Muscle layer of colon (tissue), 2 donors: ENCODE measurements around the gene CRKL.
"Not testable (repeated sequence)": the region's sequence is repeated elsewhere in the genome, so short reads cannot be mapped to it uniquely, and the experiment has no call there.

Source experiments
- H3K27ac ChIP-seq: one replicate; pipeline ENCODE4 v1.7.0; 2013; ENCODE audit warnings: low read depth, mild to moderate bottlenecking, low read length, moderate library complexity
- H3K27me3 ChIP-seq, 2 donors: one replicate each; pipeline ENCODE4 v1.7.0; 2013; ENCODE audit warnings: low read length in 2 of 2, mild to moderate bottlenecking in 2 of 2; ENCODE audit not compliant: insufficient read depth in 2 of 2, control insufficient read depth in 1 of 2
- H3K36me3 ChIP-seq: one replicate; pipeline ENCODE4 v1.7.0; 2013; ENCODE audit warnings: mild to moderate bottlenecking, low read length; ENCODE audit not compliant: insufficient read depth
- H3K4me1 ChIP-seq: one replicate; pipeline ENCODE4 v1.7.0; 2013; ENCODE audit warnings: mild to moderate bottlenecking, low read length; ENCODE audit not compliant: insufficient read depth
- H3K4me3 ChIP-seq, 2 donors: one replicate each; pipeline ENCODE4 v1.7.0; 2013; ENCODE audit warnings: low read length in 2 of 2, low read depth in 1 of 2, mild to moderate bottlenecking in 1 of 2, moderate library complexity in 1 of 2
- H3K9ac ChIP-seq: one replicate; pipeline ENCODE4 v1.7.0; 2013; ENCODE audit warnings: low read length
- H3K9me3 ChIP-seq: one replicate; pipeline ENCODE4 v1.7.0; 2013; ENCODE audit warnings: mild to moderate bottlenecking, low read length
- donor health status: abdominal sarcoma.
- donor health status: Adenocarcinoma of cecum.

The CRKL gene

GRCh38 chr22:20904008-20904979, 12.9 kb upstream of the CRKL start:
- Histone ChIP-seq H3K9ac (no peak overlapping the region), H3K9me3 (no peaks in the 10 kb centered on the region), H3K27me3 (no peaks in the 10 kb centered on the region), H3K36me3 (no peaks in the 10 kb centered on the region), H3K4me1 (no peaks in the 10 kb centered on the region), H3K27ac (no peak overlapping the region), H3K4me3 (no peak overlapping the region)

- no peaks in the 10 kb centered on the region for H3K4me1 ChIP-seq
- no peaks in the 10 kb centered on the region for H3K36me3 ChIP-seq
- no peak overlapping the region for H3K9ac ChIP-seq
- no peaks in the 10 kb centered on the region for H3K27me3 ChIP-seq
- no peaks in the 10 kb centered on the region for H3K9me3 ChIP-seq
- no peak overlapping the region for H3K27ac ChIP-seq
- H3K4me3 ChIP-seq = no peak overlapping the region
These were observed 12.2 kb upstream of the CRKL start for GRCh38 chr22:20904980-20905355.

GRCh38 chr22:20905415-20906386, 11.5 kb upstream of the CRKL start:
- no peaks in the 10 kb centered on the region for H3K9me3 ChIP-seq
- H3K27me3 ChIP-seq = no peaks in the 10 kb centered on the region
- no peak overlapping the region for H3K4me3 ChIP-seq
- H3K36me3 ChIP-seq = no peaks in the 10 kb centered on the region
- H3K4me1 ChIP-seq = no peaks in the 10 kb centered on the region
- H3K27ac ChIP-seq = no peak overlapping the region
- no peak overlapping the region for H3K9ac ChIP-seq

GRCh38 chr22:20906387-20906767, 10.8 kb upstream of the CRKL start:
- H3K27me3 ChIP-seq = no peaks in the 10 kb centered on the region
- no peak overlapping the region for H3K27ac ChIP-seq
- H3K4me1 ChIP-seq = no peaks in the 10 kb centered on the region
- H3K36me3 ChIP-seq = no peaks in the 10 kb centered on the region
- no peaks in the 10 kb centered on the region for H3K9me3 ChIP-seq
- no peak overlapping the region for H3K4me3 ChIP-seq
- no peak overlapping the region for H3K9ac ChIP-seq

GRCh38 chr22:20908717-20909116, 8.5 kb upstream of the CRKL start:
- not testable (repeated sequence) for H3K9me3 ChIP-seq, H3K4me1 ChIP-seq, H3K27ac ChIP-seq, H3K36me3 ChIP-seq, H3K9ac ChIP-seq, H3K4me3 ChIP-seq, H3K27me3 ChIP-seq

GRCh38 chr22:20909543-20910303, 7.5 kb upstream of the CRKL start:
- Histone ChIP-seq H3K4me3 (no peak overlapping the region), H3K9me3 (no peaks in the 10 kb centered on the region), H3K36me3 (no peaks in the 10 kb centered on the region), H3K27ac (no peak overlapping the region), H3K9ac (no peak overlapping the region), H3K27me3 (no peaks in the 10 kb centered on the region), H3K4me1 (no peaks in the 10 kb centered on the region)

GRCh38 chr22:20912494-20912893, 4.7 kb upstream of the CRKL start:
- no peak overlapping the region for H3K9ac ChIP-seq
- H3K9me3 ChIP-seq = no peaks in the 10 kb centered on the region
- H3K4me1 ChIP-seq = no peaks in the 10 kb centered on the region
- no peak overlapping the region for H3K4me3 ChIP-seq
- no peaks in the 10 kb centered on the region for H3K36me3 ChIP-seq
- no peak overlapping the region for H3K27ac ChIP-seq
- H3K27me3 ChIP-seq = no peaks in the 10 kb centered on the region

- Histone ChIP-seq H3K36me3 (no peaks in the 10 kb centered on the region), H3K4me3 (peak overlapping the region; percentile 77 to 97), H3K4me1 (peaks cover 14% of the 10 kb centered on the region), H3K27me3 (no peaks in the 10 kb centered on the region), H3K27ac (peak overlapping the region; percentile 63), H3K9me3 (no peaks in the 10 kb centered on the region), H3K9ac (peak overlapping the region; percentile 83)
These were observed 1.5 kb downstream of the CRKL start for GRCh38 chr22:20918663-20919218.

GRCh38 chr22:20919718-20920117, 2.5 kb downstream of the CRKL start:
- Histone ChIP-seq H3K9ac (no peak overlapping the region), H3K4me3 (peak overlapping the region; percentile 41 to 52), H3K36me3 (no peaks in the 10 kb centered on the region), H3K9me3 (no peaks in the 10 kb centered on the region), H3K27ac (peak overlapping the region; percentile 63), H3K27me3 (no peaks in the 10 kb centered on the region), H3K4me1 (peaks cover 14% of the 10 kb centered on the region)

- Histone ChIP-seq H3K9ac (no peak overlapping the region), H3K4me3 (peak overlapping the region in 1 of 2 donors; percentile 52), H3K36me3 (no peaks in the 10 kb centered on the region), H3K27ac (peak overlapping the region; percentile 44), H3K27me3 (no peaks in the 10 kb centered on the region), H3K4me1 (peaks cover 19% of the 10 kb centered on the region), H3K9me3 (no peaks in the 10 kb centered on the region)
These were observed 3.6 kb downstream of the CRKL start for GRCh38 chr22:20920881-20921203.
